Activated B cell treated with CpG ODN at 0.5 μM for 24 hours (primary cell): Measurements from ENCODE around the gene TXNL4B. TPM values are rescaled to one million over a fixed set of nuclear protein-coding genes. Genes with fewer than 3 reads are reported as not detected.
"Not testable (repeated sequence)": the region's sequence is repeated elsewhere in the genome, so short reads cannot be mapped to it uniquely, and the experiment has no call there.

Source experiments
- ATAC-seq: fragments of 200-7000 bp; cut with Tn5 transposase; one replicate; pipeline ENCODE4 v1.10.0; 2021; ENCODE audit warnings: low read depth, mild to moderate bottlenecking, moderate library complexity
- CTCF ChIA-PET: fragments of 350-600 bp; sonication (Branson Sonifier 250); formaldehyde crosslinking; loops from one replicate; lab custom pipeline; 2021; ENCODE audit warnings: antibody characterized with exemption; lab: Charles Lee
- POLR2A ChIA-PET: fragments of 350-600 bp; sonication (Branson Sonifier 250); formaldehyde crosslinking; loops from one replicate; lab custom pipeline; 2021; ENCODE audit warnings: antibody characterized with exemption; lab: Charles Lee
- DNase-seq: peaks from one replicate; pipeline ENCODE4 v3.0.0; 2022
- H3K27ac Mint-ChIP-seq: one replicate; pipeline ENCODE4 v1.8.0; 2020; ENCODE audit warnings: mixed read lengths
- H3K27me3 Mint-ChIP-seq: one replicate; pipeline ENCODE4 v1.8.0; 2021; ENCODE audit warnings: mixed read lengths
- H3K36me3 Mint-ChIP-seq: one replicate; pipeline ENCODE4 v1.8.0; 2021; ENCODE audit warnings: low read depth, mixed read lengths
- H3K4me1 Mint-ChIP-seq: one replicate; pipeline ENCODE4 v1.8.0; 2021; ENCODE audit warnings: mixed read lengths
- H3K4me3 Mint-ChIP-seq: one replicate; pipeline ENCODE4 v1.8.0; 2020; ENCODE audit warnings: mild to moderate bottlenecking, mixed read lengths
- H3K9me3 Mint-ChIP-seq: one replicate; pipeline ENCODE4 v1.8.0; 2020; ENCODE audit warnings: mixed read lengths
- CTCF ChIP-seq: fragments of 200-600 bp; IDR thresholded peaks from one replicate; pipeline ENCODE4 v1.8.0; 2022; ENCODE audit warnings: antibody characterized with exemption, mild to moderate bottlenecking
- intact Hi-C: fragments of 100-400 bp; cut with micrococcal nuclease; formaldehyde crosslinking; loops from one replicate; pipeline ENCODE4 v1.15.1; 2024
- total RNA-seq: library from RNA; stranded (reverse); gene quantifications from 2 replicates; pipeline ENCODE4 v1.2.3, GENCODE V29; 2022

TXNL4B gene
- total RNA-seq, 1 donor from 2014 or later: 13.8 TPM

DNA sequence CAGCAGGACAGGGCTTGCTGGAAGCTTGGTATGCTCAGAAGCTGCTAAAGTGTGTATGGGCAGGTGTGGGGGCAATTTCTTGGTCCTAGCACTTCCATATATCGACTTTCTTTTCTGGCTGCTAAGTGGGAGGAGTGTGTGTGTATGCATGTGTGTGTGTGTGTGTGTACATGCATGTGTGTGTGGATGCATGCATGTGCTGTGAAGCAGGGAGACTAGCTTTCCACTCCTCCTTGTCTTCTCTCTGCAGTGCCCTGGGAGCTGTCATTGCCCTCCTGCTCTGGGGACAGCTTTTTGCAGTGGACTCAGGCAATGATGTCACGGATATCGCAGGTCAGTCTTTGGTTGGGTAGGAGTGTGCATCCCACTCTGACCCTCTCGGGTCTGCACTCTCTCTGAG, 37.5 kb downstream of the TXNL4B start:
- Mint-ChIP-seq H3K27me3 (no peaks in the 10 kb centered on the region), H3K27ac (no peak overlapping the region), H3K36me3 (no peaks in the 10 kb centered on the region), H3K9me3 (no peaks in the 10 kb centered on the region), H3K4me1 (no peaks in the 10 kb centered on the region), H3K4me3 (no peak overlapping the region)
- intact Hi-C loops: no loop called here
- ChIA-PET CTCF (no interaction called here), POLR2A (no interaction called here)
- ATAC-seq (no peak), DNase-seq (no peak)
- no peak for TF ChIP-seq CTCF

DNA sequence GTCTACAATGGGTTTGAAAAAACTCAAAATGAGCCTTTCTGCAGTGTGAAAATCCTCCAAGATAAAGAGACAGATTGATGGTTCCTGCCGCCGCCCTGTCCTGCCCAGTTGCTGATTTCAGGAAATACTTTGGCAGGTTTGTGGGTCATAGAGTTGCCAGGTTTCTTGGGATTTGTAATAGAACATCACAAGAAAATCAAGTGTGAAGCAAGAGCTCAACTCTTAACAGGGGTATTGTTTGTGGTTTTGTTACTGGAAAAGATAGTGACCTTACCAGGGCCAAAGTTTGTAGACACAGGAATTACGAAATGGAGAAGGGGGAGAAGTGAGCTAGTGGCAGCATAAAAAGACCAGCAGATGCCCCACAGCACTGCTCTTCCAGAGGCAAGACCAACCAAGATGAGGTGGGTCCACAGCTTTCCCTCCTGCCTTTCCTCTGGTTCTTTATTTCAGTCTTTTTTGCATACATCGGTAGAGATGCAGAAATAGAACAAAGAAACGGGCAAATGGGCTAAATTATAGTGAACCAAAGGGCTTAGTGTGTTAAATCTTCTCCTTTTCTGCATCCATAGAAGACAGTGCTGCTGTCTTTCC, 39.1 kb downstream of the TXNL4B start, which contains the start of gene HP:
HP (plus strand) TSS at position 252 of the 594 bp plus-strand sequence; CDS start at position 400, 148 bp downstream.
- H3K36me3 Mint-ChIP-seq, H3K4me3 Mint-ChIP-seq, H3K4me1 Mint-ChIP-seq, CTCF ChIA-PET, ATAC-seq, DNase-seq, intact Hi-C loops, H3K27me3 Mint-ChIP-seq, H3K27ac Mint-ChIP-seq, H3K9me3 Mint-ChIP-seq, POLR2A ChIA-PET: not testable (repeated sequence)

- ATAC-seq (no peak), DNase-seq (no peak)
- Mint-ChIP-seq H3K36me3 (peaks cover 6% of the 10 kb centered on the region), H3K27me3 (no peaks in the 10 kb centered on the region), H3K27ac (no peak overlapping the region), H3K4me3 (no peak overlapping the region), H3K4me1 (no peaks in the 10 kb centered on the region), H3K9me3 (peaks cover 10% of the 10 kb centered on the region)
- no peak for TF ChIP-seq CTCF
- ChIA-PET POLR2A (no interaction called here), CTCF (interaction anchor here (0.6 kb wide), 1 partner anchor 59 kb away, joined by 3 read pairs; no protein-coding TSS in a partner anchor)
- intact Hi-C loops: no loop called here
These were observed 41.6 kb downstream of the TXNL4B start for GRCh38 chr16:72051818-72052217.

DNA sequence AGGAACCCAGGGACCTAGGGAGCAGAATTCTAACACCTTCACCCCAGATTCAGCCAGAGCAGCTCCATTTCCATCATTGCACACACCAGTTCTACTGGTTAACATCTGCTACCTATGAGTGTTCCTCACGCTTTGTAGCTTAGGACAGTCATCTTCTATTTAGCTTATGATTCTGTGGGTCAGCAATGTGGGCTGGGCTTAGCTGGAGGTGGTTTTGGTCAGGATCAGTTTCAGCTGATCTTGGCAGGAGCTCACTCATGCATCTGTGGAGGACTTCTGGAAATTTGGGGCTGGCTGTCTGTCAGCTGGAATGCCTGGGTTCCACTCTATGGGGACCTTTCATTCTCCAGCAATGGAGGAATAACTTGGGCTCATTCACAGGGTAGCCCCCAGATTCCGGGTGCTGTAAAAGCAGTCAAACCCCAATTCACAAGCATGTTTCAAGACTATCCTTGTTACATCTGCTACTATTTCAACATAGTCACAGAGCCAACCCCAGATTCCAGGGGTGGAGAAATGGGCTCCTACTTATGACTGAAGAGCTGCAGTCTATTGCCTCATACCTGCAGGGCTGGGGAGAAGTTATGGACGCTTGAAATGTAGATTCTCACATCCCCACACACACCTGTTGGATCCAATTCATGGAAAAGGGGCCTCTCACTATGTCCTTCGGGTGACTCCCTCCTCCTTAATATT, 42.5 kb downstream of the TXNL4B start:
- ChIA-PET POLR2A (no interaction called here), CTCF (no interaction called here)
- no peak for TF ChIP-seq CTCF
- DNase-seq (no peak), ATAC-seq (no peak)
- H3K9me3 Mint-ChIP-seq: peaks cover 10% of the 10 kb centered on the region
- H3K27ac Mint-ChIP-seq: no peak overlapping the region
- peaks cover 6% of the 10 kb centered on the region for H3K36me3 Mint-ChIP-seq
- intact Hi-C loops: no loop called here
- H3K4me3 Mint-ChIP-seq: no peak overlapping the region
- no peaks in the 10 kb centered on the region for H3K27me3 Mint-ChIP-seq
- H3K4me1 Mint-ChIP-seq: no peaks in the 10 kb centered on the region

DNA sequence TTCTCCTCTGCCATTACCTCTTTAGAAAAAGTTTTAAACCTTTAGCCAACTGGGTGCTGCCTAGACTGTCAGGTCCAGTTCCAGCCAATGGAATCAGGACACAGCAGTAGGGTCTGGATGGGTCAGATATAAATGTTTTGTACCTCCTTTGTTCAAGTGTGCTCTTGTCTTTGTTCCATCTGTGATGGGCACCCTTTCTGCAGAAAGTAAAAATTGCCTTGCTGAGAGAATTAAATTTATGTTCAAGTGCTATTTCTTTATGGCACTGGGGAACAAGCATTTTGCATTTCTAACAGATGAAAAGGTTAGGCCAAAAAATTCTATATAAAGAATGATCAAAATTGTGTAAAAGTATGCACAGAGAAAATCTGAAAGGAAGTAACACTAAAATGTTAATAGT, 44.3 kb downstream of the TXNL4B start:
- no peak for TF ChIP-seq CTCF
- DNase-seq (no peak), ATAC-seq (no peak)
- ChIA-PET POLR2A (no interaction called here), CTCF (no interaction called here)
- Mint-ChIP-seq H3K9me3 (peaks cover 10% of the 10 kb centered on the region), H3K27me3 (no peaks in the 10 kb centered on the region), H3K4me3 (no peak overlapping the region), H3K4me1 (no peaks in the 10 kb centered on the region), H3K36me3 (peaks cover 6% of the 10 kb centered on the region), H3K27ac (no peak overlapping the region)
- intact Hi-C loops: no loop called here
